ENCODE results near the gene COX14. TPM values are rescaled to one million over a fixed set of nuclear protein-coding genes. Genes with fewer than 3 reads are reported as not detected.

The COX14 gene
- polyA plus RNA-seq, 3 donors, result 63.8 to 257 (median 231) TPM

DNA sequence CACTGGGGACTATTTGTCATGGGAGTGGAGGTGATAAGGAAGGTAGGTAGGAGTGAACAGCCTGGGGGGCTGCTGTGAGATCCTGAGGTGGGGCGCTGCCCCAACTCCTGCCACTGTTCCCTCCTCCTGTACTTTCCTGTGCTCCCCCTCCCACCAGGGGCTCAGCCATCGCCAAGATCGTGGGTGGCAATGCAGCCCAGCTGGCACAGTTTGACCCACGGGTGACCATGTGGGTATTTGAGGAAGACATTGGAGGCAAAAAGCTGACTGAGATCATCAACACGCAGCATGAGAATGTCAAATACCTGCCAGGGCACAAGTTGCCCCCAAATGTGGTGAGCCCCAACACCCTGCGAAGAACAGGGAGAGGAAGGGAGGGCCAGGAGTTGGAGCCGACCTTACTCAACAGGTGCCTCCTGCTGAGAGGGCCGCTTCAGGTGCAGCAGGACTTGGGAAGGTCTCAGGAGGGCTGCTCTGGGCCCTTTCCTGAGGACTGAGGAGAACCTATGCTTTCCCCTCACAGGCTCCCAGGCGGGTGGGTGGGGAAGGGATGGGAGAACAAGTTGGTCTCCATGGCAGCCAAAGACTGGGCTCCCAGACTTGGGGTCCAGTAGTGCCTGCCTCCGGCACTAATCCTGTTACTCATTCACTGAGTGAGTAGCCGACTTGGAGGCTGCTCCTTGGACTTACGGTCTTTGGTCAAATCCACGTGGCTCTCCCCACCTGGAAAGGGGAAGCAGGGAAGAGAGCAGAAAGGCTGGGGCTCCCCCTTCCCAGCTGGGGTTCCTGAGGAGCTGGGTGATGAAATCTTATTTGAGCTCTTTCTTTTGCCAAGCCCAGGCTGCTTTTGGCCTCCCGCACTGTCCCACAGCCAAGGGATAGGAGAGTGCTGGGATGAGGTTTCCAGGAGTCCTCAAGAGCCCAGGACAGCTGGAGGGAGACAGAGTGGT is 7.3 kb upstream of the COX14 start:
- intact Hi-C loops (cut with micrococcal nuclease), result no loop called here
- no peaks in the 10 kb centered on the region for H3K9me3 ChIP-seq (replicated peaks in 1 of 2; ENCODE audit: control insufficient read depth in 1 of 2, insufficient read depth in 1 of 2, low read length in 2 of 2)

DNA sequence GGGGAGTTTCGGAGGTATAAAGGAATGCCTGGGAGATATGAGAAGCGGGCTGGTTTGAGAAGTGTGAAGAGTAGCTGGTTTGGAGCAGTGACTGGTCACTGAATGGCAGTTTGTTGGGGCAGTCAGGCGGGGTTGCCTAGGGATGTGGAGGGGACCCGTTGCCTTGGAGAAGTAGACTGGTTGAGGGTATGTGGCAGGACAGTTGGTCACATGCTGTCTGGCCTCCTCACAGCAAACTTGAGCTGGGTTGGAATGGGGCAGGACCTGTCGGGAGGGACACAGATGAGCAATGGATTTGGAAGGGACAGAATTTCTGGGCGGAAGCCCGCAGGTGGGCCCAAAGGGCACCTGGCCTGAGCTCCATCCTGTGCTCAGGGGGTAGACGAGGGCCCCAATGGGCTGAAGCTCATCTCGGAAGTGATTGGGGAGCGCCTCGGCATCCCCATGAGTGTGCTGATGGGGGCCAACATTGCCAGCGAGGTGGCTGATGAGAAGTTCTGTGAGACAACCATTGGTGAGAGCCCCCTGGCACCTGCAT is 6.1 kb upstream of the COX14 start:
- peaks cover 1 to 8% of the 10 kb centered on the region in 2 donors for H3K4me1 ChIP-seq (ENCODE audit: control insufficient read depth in 1 of 2, insufficient read depth in 2 of 2, low read length in 2 of 2)
- H3K36me3 Mint-ChIP-seq, result peaks cover 8 to 10% of the 10 kb centered on the region in 2 donors
- no peaks in the 10 kb centered on the region for H3K9me3 ChIP-seq (replicated peaks in 1 of 2; ENCODE audit: control insufficient read depth in 1 of 2, insufficient read depth in 1 of 2, low read length in 2 of 2)
- intact Hi-C loops (cut with micrococcal nuclease), result no loop called here
- H3K4me3 Mint-ChIP-seq, result no peak overlapping the region
- H3K4me2 ChIP-seq (replicated peaks; ENCODE audit: extremely low read depth, low read length, poor library complexity, severe bottlenecking), result no peak overlapping the region
- no peaks in the 10 kb centered on the region for H3K27me3 ChIP-seq (ENCODE audit: control insufficient read depth in 2 of 2, insufficient read depth in 2 of 2, low read length in 2 of 2)
- H3K36me3 ChIP-seq (replicated peaks in 1 of 2; ENCODE audit: control insufficient read depth in 1 of 2, insufficient read depth in 2 of 2, low read length in 2 of 2), result peaks cover 2 to 7% of the 10 kb centered on the region in 2 donors
- TF ChIP-seq, protein P1, sequence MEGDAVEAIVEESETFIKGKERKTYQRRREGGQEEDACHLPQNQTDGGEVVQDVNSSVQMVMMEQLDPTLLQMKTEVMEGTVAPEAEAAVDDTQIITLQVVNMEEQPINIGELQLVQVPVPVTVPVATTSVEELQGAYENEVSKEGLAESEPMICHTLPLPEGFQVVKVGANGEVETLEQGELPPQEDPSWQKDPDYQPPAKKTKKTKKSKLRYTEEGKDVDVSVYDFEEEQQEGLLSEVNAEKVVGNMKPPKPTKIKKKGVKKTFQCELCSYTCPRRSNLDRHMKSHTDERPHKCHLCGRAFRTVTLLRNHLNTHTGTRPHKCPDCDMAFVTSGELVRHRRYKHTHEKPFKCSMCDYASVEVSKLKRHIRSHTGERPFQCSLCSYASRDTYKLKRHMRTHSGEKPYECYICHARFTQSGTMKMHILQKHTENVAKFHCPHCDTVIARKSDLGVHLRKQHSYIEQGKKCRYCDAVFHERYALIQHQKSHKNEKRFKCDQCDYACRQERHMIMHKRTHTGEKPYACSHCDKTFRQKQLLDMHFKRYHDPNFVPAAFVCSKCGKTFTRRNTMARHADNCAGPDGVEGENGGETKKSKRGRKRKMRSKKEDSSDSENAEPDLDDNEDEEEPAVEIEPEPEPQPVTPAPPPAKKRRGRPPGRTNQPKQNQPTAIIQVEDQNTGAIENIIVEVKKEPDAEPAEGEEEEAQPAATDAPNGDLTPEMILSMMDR (IDR thresholded peaks at IDR 0.05), result no peak
- H3K27me3 Mint-ChIP-seq (ENCODE audit: low read depth in 3 of 3), result peaks cover 5 to 7% (median 5%) of the 10 kb centered on the region in 3 donors
- 96% methylated on average over 9 of the region's 12 CpGs for WGBS (ENCODE audit: insufficient coverage)
- H3K9me3 Mint-ChIP-seq, result peaks cover 0 to 2% (median 0%) of the 10 kb centered on the region in 7 donors
- H3K27ac Mint-ChIP-seq, result peak overlapping the region in 1 of 7 donors; percentile 26
- H2AFZ ChIP-seq (ENCODE audit: insufficient read depth, low read depth, low read length, poor library complexity, severe bottlenecking), result no peak overlapping the region
- DNase-seq, result no peak
- H3K79me2 ChIP-seq (ENCODE audit: insufficient read depth, low read length), result no peaks in the 10 kb centered on the region
- H4K20me1 ChIP-seq (ENCODE audit: insufficient read depth, low read length), result no peaks in the 10 kb centered on the region
- no peak overlapping the region for H3K4me3 ChIP-seq (replicated peaks in 1 of 3; ENCODE audit: low read depth in 2 of 3, low read length in 3 of 3)
- peaks cover 7% of the 10 kb centered on the region for H3K4me1 Mint-ChIP-seq
- no peak overlapping the region for H3K27ac ChIP-seq (ENCODE audit: low read depth in 1 of 2, low read length in 2 of 2)
- no peak overlapping the region for H3K9ac ChIP-seq (ENCODE audit: insufficient read depth, low read length, poor library complexity, severe bottlenecking)

More for the DNA sequence above, 7.3 kb upstream of the COX14 start:
- no peaks in the 10 kb centered on the region for H3K4me1 Mint-ChIP-seq
- H3K27ac ChIP-seq (ENCODE audit: low read depth in 1 of 2, low read length in 2 of 2), result no peak overlapping the region
- peaks cover 8 to 19% of the 10 kb centered on the region in 2 donors for H3K36me3 ChIP-seq (replicated peaks in 1 of 2; ENCODE audit: control insufficient read depth in 1 of 2, insufficient read depth in 2 of 2, low read length in 2 of 2)
- no peak overlapping the region for H2AFZ ChIP-seq (ENCODE audit: insufficient read depth, low read depth, low read length, poor library complexity, severe bottlenecking)
- TF ChIP-seq, protein P1 (IDR thresholded peaks at IDR 0.05), result no peak
- H3K9me3 Mint-ChIP-seq, result peaks cover 0 to 2% (median 0%) of the 10 kb centered on the region in 7 donors
- no peak for DNase-seq
- no peaks in the 10 kb centered on the region for H3K79me2 ChIP-seq (ENCODE audit: insufficient read depth, low read length)
- no peak overlapping the region for H3K4me3 ChIP-seq (replicated peaks in 1 of 3; ENCODE audit: low read depth in 2 of 3, low read length in 3 of 3)
- no peak overlapping the region for H3K9ac ChIP-seq (ENCODE audit: insufficient read depth, low read length, poor library complexity, severe bottlenecking)
- H3K27me3 ChIP-seq (ENCODE audit: control insufficient read depth in 2 of 2, insufficient read depth in 2 of 2, low read length in 2 of 2), result no peaks in the 10 kb centered on the region
- H3K4me1 ChIP-seq (ENCODE audit: control insufficient read depth in 1 of 2, insufficient read depth in 2 of 2, low read length in 2 of 2), result no peaks in the 10 kb centered on the region
- peaks cover 16 to 21% of the 10 kb centered on the region in 2 donors for H3K36me3 Mint-ChIP-seq
- H3K27me3 Mint-ChIP-seq (ENCODE audit: low read depth in 3 of 3), result peaks cover 3 to 5% (median 5%) of the 10 kb centered on the region in 3 donors
- 93% methylated on average over 6 of the region's 14 CpGs for WGBS (ENCODE audit: insufficient coverage)
- H3K4me3 Mint-ChIP-seq, result no peak overlapping the region
- H3K27ac Mint-ChIP-seq, result peak overlapping the region in 1 of 7 donors; percentile 15
- H3K4me2 ChIP-seq (replicated peaks; ENCODE audit: extremely low read depth, low read length, poor library complexity, severe bottlenecking), result no peak overlapping the region
- no peaks in the 10 kb centered on the region for H4K20me1 ChIP-seq (ENCODE audit: insufficient read depth, low read length)
